SK-N-SH treated with all-trans-retinoic acid at 6 μM for 48 hours (cell line): ENCODE data around the gene DNAH9.

ENCODE experiments used
- ATAC-seq: fragments of 200-7000 bp; cut with Tn5 transposase; 3 replicates; pipeline ENCODE4 v1.9.1; 2020; ENCODE audit warnings: mild to moderate bottlenecking, moderate library complexity
- ARNTL ChIP-seq: fragments of 450-650 bp; formaldehyde crosslinking; IDR thresholded peaks from 2 replicates; pipeline ENCODE4 v1.5.0; 2020; ENCODE audit warnings: low read depth, mild to moderate bottlenecking, moderate library complexity, borderline replicate concordance
- BACH2 ChIP-seq: fragments of 250-450 bp; sonication (Bioruptor Pico); IDR thresholded peaks from 2 replicates; pipeline ENCODE4 v1.9.0; 2021; ENCODE audit warnings: mild to moderate bottlenecking, borderline replicate concordance
- CSDC2 ChIP-seq: fragments of 250-450 bp; sonication (Bioruptor Pico); IDR thresholded peaks from 2 replicates; pipeline ENCODE4 v1.5.0; 2020; ENCODE audit warnings: mild to moderate bottlenecking, moderate library complexity
- CSRNP3 ChIP-seq: fragments of 250-450 bp; sonication (Bioruptor Pico); IDR thresholded peaks from 2 replicates; pipeline ENCODE4 v1.5.1; 2021; ENCODE audit warnings: mild to moderate bottlenecking, moderate library complexity
- ESRRG ChIP-seq: fragments of 250-450 bp; sonication (Bioruptor Pico); IDR thresholded peaks from 2 replicates; pipeline ENCODE4 v1.6.1; 2021; ENCODE audit warnings: mild to moderate bottlenecking
- GLIS3 ChIP-seq: fragments of 250-450 bp; sonication (Bioruptor Pico); IDR thresholded peaks from 2 replicates; pipeline ENCODE4 v1.5.0; 2020; ENCODE audit warnings: mild to moderate bottlenecking, moderate library complexity
- ISL1 ChIP-seq: fragments of 250-450 bp; sonication (Bioruptor Pico); IDR thresholded peaks from 2 replicates; pipeline ENCODE4 v2.1.2; 2022; ENCODE audit warnings: mild to moderate bottlenecking, moderate library complexity
- RARB ChIP-seq: fragments of 250-450 bp; sonication (Bioruptor Pico); IDR thresholded peaks from 2 replicates; pipeline ENCODE4 v1.8.0; 2021; ENCODE audit warnings: mild to moderate bottlenecking, moderate library complexity
- SNAI2 ChIP-seq: fragments of 250-450 bp; sonication (Bioruptor Pico); IDR thresholded peaks from 2 replicates; pipeline ENCODE4 v1.5.0; 2020; ENCODE audit warnings: mild to moderate bottlenecking, moderate library complexity
- TCF4 ChIP-seq: fragments of 250-450 bp; sonication (Bioruptor Pico); IDR thresholded peaks from 2 replicates; pipeline ENCODE4 v1.8.0; 2021; ENCODE audit warnings: mild to moderate bottlenecking, moderate library complexity, borderline replicate concordance
- TOX ChIP-seq: fragments of 250-450 bp; sonication (Bioruptor Pico); IDR thresholded peaks from 2 replicates; pipeline ENCODE4 v1.8.0; 2021; ENCODE audit warnings: mild to moderate bottlenecking, moderate library complexity, borderline replicate concordance
- TSHZ2 ChIP-seq: fragments of 250-450 bp; sonication (Bioruptor Pico); IDR thresholded peaks from 2 replicates; pipeline ENCODE4 v1.5.0; 2020; ENCODE audit warnings: mild to moderate bottlenecking, moderate library complexity
- ZC3H10 ChIP-seq: fragments of 250-450 bp; sonication (Bioruptor Pico); IDR thresholded peaks from 2 replicates; pipeline ENCODE4 v1.5.1; 2021; ENCODE audit warnings: mild to moderate bottlenecking, moderate library complexity
- ZFP3 ChIP-seq: fragments of 250-450 bp; sonication (Bioruptor Pico); IDR thresholded peaks from 2 replicates; pipeline ENCODE4 v1.5.0; 2020; ENCODE audit warnings: mild to moderate bottlenecking, moderate library complexity
- ZFP30 ChIP-seq: fragments of 450-650 bp; formaldehyde crosslinking; IDR thresholded peaks from 2 replicates; pipeline ENCODE4 v1.5.0; 2022; ENCODE audit warnings: mild to moderate bottlenecking, moderate library complexity
- ZNF565 ChIP-seq: fragments of 450-650 bp; formaldehyde crosslinking; conservative IDR thresholded peaks from 2 replicates; pipeline ENCODE4 v1.5.0; 2020; ENCODE audit warnings: low read depth, mild to moderate bottlenecking, moderate library complexity
- ZNF8 ChIP-seq: fragments of 450-650 bp; formaldehyde crosslinking; IDR thresholded peaks from 2 replicates; pipeline ENCODE4 v1.5.0; 2020; ENCODE audit warnings: mild to moderate bottlenecking, moderate library complexity
- TF ChIP-seq, protein P1 (sequence below): fragments of 250-450 bp; sonication (Bioruptor Pico); IDR thresholded peaks from 2 replicates; pipeline ENCODE4 v1.8.0; 2021; ENCODE audit warnings: low read depth, mild to moderate bottlenecking, moderate library complexity, borderline replicate concordance
- TF ChIP-seq, protein P2 (sequence below): fragments of 250-450 bp; sonication (Bioruptor Pico); IDR thresholded peaks from 2 replicates; pipeline ENCODE4 v1.8.0; 2020; ENCODE audit warnings: mild to moderate bottlenecking, moderate library complexity, borderline replicate concordance
- TF ChIP-seq, protein P3 (sequence below): fragments of 250-450 bp; sonication (Bioruptor Pico); IDR thresholded peaks from 2 replicates; pipeline ENCODE4 v1.5.1; 2020; ENCODE audit warnings: low read depth, mild to moderate bottlenecking, moderate library complexity

DNAH9 gene

GRCh38 chr17:11880714-11881113 is 282.4 kb downstream of the DNAH9 start:
- no peak for ATAC-seq
- TF ChIP-seq, protein P1, sequence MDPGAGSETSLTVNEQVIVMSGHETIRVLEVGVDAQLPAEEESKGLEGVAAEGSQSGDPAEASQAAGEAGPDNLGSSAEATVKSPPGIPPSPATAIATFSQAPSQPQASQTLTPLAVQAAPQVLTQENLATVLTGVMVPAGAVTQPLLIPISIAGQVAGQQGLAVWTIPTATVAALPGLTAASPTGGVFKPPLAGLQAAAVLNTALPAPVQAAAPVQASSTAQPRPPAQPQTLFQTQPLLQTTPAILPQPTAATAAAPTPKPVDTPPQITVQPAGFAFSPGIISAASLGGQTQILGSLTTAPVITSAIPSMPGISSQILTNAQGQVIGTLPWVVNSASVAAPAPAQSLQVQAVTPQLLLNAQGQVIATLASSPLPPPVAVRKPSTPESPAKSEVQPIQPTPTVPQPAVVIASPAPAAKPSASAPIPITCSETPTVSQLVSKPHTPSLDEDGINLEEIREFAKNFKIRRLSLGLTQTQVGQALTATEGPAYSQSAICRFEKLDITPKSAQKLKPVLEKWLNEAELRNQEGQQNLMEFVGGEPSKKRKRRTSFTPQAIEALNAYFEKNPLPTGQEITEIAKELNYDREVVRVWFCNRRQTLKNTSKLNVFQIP (CRISPR knock-in tag), result no peak
- TF ChIP-seq ISL1 (CRISPR knock-in tag) (no peak), ARNTL (CRISPR knock-in tag) (no peak), ZNF8 (CRISPR knock-in tag) (no peak), CSRNP3 (CRISPR knock-in tag) (no peak)

DNA sequence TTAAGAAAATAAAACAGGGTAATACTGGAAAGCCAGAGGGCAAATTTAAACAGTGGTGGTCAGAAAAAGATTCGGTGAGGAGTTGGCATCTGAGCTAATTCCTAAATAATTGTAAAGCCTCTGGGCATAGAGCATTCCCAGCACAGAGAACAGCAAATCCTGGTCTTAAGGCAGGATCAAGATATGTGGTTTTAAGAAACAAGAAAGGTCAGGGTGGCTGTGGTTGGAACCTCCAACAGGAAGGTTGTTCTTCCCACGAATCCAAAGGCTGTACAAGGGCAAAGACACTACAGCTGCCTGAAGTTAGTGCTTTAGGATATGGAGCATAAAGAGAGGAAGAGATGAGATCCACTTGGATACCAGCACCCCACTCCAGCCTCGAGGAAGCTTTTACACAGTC is 284.4 kb downstream of the DNAH9 start:
- ATAC-seq, result no peak

More for the DNA sequence above, 284.4 kb downstream of the DNAH9 start:
- no peak for TF ChIP-seq ARNTL (CRISPR knock-in tag)
- TF ChIP-seq ISL1 (CRISPR knock-in tag), result no peak
- TF ChIP-seq BACH2 (CRISPR knock-in tag), result no peak
- TF ChIP-seq ZFP3 (CRISPR knock-in tag), result no peak
- TF ChIP-seq ZNF8 (CRISPR knock-in tag), result no peak
- TF ChIP-seq RARB, result no peak
- no peak for TF ChIP-seq TCF4
- no peak for TF ChIP-seq SNAI2
- no peak for TF ChIP-seq TOX (CRISPR knock-in tag)
- no peak for TF ChIP-seq ZNF565
- TF ChIP-seq ZC3H10 (CRISPR knock-in tag), result no peak
- no peak for TF ChIP-seq CSRNP3 (CRISPR knock-in tag)
- no peak for TF ChIP-seq ESRRG (CRISPR knock-in tag)
- TF ChIP-seq, protein P2, sequence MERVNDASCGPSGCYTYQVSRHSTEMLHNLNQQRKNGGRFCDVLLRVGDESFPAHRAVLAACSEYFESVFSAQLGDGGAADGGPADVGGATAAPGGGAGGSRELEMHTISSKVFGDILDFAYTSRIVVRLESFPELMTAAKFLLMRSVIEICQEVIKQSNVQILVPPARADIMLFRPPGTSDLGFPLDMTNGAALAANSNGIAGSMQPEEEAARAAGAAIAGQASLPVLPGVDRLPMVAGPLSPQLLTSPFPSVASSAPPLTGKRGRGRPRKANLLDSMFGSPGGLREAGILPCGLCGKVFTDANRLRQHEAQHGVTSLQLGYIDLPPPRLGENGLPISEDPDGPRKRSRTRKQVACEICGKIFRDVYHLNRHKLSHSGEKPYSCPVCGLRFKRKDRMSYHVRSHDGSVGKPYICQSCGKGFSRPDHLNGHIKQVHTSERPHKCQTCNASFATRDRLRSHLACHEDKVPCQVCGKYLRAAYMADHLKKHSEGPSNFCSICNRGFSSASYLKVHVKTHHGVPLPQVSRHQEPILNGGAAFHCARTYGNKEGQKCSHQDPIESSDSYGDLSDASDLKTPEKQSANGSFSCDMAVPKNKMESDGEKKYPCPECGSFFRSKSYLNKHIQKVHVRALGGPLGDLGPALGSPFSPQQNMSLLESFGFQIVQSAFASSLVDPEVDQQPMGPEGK, result no peak
- no peak for TF ChIP-seq GLIS3
- TF ChIP-seq, protein P3, sequence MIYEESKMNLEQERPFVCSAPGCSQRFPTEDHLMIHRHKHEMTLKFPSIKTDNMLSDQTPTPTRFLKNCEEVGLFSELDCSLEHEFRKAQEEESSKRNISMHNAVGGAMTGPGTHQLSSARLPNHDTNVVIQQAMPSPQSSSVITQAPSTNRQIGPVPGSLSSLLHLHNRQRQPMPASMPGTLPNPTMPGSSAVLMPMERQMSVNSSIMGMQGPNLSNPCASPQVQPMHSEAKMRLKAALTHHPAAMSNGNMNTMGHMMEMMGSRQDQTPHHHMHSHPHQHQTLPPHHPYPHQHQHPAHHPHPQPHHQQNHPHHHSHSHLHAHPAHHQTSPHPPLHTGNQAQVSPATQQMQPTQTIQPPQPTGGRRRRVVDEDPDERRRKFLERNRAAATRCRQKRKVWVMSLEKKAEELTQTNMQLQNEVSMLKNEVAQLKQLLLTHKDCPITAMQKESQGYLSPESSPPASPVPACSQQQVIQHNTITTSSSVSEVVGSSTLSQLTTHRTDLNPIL (CRISPR knock-in tag), result no peak
- no peak for TF ChIP-seq TSHZ2 (CRISPR knock-in tag)
- TF ChIP-seq ZFP30 (CRISPR knock-in tag), result no peak
- TF ChIP-seq CSDC2 (CRISPR knock-in tag), result no peak
